ENCODE data around the gene FOXS1.

DNA sequence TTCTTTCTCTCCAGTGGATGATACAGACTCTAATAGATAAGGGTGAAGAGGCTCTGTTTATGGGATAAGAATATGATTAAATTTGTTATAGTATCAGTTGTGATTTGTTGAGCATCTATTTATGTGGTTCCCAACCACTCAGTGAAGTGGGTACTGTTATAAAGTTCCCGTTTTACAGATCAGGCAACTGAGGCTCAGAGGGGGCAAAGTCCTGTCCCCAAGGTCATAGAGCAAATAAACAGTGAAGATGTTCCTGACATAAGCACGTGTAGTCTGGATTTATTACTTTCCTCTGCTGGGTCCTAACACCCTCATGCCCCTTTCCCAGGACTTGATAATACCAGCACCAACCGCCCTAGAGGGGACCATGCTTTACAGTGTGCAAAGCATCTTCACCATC, 20.8 kb upstream of the FOXS1 start:
- TF ChIP-seq, protein P1, sequence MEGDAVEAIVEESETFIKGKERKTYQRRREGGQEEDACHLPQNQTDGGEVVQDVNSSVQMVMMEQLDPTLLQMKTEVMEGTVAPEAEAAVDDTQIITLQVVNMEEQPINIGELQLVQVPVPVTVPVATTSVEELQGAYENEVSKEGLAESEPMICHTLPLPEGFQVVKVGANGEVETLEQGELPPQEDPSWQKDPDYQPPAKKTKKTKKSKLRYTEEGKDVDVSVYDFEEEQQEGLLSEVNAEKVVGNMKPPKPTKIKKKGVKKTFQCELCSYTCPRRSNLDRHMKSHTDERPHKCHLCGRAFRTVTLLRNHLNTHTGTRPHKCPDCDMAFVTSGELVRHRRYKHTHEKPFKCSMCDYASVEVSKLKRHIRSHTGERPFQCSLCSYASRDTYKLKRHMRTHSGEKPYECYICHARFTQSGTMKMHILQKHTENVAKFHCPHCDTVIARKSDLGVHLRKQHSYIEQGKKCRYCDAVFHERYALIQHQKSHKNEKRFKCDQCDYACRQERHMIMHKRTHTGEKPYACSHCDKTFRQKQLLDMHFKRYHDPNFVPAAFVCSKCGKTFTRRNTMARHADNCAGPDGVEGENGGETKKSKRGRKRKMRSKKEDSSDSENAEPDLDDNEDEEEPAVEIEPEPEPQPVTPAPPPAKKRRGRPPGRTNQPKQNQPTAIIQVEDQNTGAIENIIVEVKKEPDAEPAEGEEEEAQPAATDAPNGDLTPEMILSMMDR (IDR thresholded peaks at IDR 0.05; ENCODE audit: low read depth, low read length, poor library complexity, severe bottlenecking): no peak
- TF ChIP-seq EZH2phosphoT487 (IDR thresholded peaks at IDR 0.05; ENCODE audit: borderline replicate concordance, low read length): no peak
